GM13977 (cell line): ENCODE measurements around the gene RALGAPA2.

ENCODE experiments used
- DNase-seq: peaks from one replicate; pipeline ENCODE4 v3.0.0; 2012; ENCODE audit warnings: low spot score
- in situ Hi-C: fragments of 300-500 bp; cut with MboI; formaldehyde crosslinking; loops from one replicate; pipeline ENCODE4 v1.12.0; 2022; ENCODE audit warnings: low sequenced_read_pairs, low pct_unique_long_range_greater_than_20kb, mixed read lengths, inconsistent platforms; ENCODE audit not compliant: unreplicated experiment
- TF ChIP-seq, protein P1 (sequence below): IDR thresholded peaks from 2 replicates; pipeline ENCODE4 v1.5.1; 2012; ENCODE audit warnings: mild to moderate bottlenecking, control low read depth; ENCODE audit not compliant: insufficient read depth; ENCODE audit errors: extremely low read depth, missing control alignments

RALGAPA2 gene

DNA sequence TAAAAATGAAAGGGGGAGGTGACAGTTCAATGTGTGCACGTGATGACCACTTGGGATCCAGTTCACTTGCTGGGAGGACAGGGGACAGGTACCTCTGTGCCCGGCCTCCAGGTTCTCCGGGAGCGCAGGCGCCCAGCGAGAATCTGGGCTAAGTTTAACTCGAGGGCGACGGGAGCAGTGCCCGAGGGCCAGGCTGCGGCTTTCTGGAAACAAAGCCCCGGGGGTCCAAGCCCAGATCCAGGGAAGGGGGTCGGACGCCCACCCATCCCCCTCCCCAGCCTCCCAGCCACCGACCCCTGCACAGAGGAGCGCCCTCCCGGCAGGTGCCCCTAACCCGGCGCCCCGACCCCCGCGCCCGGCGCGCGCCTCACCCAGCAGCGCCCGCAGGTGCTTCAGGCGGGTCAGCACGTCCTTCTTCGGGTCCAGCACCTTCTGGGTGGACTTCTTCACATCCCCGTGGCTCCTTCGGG is 405 bp downstream of the RALGAPA2 start:
- DNase-seq: no peak
- TF ChIP-seq, protein P1, sequence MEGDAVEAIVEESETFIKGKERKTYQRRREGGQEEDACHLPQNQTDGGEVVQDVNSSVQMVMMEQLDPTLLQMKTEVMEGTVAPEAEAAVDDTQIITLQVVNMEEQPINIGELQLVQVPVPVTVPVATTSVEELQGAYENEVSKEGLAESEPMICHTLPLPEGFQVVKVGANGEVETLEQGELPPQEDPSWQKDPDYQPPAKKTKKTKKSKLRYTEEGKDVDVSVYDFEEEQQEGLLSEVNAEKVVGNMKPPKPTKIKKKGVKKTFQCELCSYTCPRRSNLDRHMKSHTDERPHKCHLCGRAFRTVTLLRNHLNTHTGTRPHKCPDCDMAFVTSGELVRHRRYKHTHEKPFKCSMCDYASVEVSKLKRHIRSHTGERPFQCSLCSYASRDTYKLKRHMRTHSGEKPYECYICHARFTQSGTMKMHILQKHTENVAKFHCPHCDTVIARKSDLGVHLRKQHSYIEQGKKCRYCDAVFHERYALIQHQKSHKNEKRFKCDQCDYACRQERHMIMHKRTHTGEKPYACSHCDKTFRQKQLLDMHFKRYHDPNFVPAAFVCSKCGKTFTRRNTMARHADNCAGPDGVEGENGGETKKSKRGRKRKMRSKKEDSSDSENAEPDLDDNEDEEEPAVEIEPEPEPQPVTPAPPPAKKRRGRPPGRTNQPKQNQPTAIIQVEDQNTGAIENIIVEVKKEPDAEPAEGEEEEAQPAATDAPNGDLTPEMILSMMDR: no peak
- in situ Hi-C loops: no loop called here

DNA sequence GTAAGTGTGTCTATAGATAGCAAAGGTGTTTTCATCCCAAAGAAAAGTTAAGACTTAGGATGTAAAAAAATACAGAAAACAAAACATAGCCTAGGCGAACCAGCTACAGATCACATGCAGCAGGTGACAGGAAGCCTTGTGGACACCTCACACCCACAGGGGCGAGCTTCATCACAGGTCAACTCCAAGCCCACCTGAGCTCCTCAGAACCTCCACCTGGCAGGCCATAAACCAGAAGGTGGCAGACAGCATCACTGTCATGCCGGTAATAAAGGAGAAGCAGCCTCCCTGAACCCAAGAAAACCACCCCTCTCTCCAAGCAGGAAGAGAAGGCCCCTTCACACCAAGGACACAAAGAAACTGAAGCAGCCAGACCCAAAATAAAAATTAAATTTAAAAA is 1.0 kb downstream of the RALGAPA2 start:
- peak; percentile 31 for DNase-seq
- TF ChIP-seq, protein P1: no peak
- in situ Hi-C loops: no loop called here

DNA sequence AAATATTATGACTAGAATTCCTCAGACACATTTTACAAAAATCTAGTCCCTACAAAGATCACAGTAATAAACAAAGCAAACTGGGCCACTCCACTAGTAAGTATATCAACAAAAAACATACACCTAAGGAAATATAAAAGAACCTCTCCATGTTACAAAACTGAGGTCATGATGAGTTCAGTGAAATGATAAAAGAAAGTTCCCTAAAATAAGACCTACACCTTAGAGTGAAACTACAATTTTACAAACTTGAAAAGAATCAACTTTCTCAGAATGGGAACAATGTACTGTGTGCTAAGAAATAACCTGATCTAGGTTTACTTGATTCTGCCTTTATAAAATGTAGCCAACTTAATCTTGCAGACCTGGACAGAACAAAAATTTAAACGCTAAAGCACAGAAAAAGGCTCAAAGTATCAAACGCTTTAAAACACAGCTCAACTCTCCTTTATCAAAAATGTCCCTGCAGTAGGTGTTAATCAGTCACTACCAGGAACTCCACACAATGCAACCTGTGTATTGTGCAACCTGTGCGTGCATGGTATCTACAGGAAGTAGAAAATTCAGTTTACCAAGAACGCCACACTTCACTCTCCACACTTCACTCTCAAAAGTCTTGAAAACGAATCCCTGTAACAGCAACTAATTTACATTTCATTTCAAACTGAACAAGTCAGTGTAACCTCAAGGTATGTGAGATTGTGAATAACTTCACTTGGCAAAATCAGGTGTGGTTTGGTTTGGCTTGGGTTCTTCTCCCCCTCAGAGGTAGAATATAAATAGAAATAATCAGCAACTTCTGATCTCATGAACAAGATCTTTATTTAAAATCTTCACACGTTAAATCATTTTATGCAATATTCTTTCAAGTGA is 1.8 kb downstream of the RALGAPA2 start:
- in situ Hi-C loops: no loop called here
- TF ChIP-seq, protein P1: no peak
- DNase-seq: peak; percentile 16

DNA sequence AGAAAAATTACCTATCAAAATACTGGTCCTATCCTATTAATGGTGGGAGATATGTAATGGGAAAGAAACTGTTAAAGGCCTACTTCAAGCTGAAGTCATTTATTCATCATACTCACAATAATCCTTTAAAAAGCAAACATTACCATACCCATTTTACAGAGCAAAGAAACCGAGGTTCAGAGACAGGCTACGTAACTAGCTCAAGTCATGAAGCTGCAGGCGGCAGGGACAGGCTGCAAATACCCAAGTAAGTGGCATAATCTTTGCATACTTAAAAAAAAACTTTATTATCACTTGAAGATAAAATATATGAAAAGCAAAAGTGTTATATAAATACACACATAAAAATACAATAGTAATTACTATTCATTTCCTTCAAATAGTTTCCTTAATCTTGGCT is 2.6 kb downstream of the RALGAPA2 start:
- in situ Hi-C loops: no loop called here
- TF ChIP-seq, protein P1: no peak
- DNase-seq: no peak

DNA sequence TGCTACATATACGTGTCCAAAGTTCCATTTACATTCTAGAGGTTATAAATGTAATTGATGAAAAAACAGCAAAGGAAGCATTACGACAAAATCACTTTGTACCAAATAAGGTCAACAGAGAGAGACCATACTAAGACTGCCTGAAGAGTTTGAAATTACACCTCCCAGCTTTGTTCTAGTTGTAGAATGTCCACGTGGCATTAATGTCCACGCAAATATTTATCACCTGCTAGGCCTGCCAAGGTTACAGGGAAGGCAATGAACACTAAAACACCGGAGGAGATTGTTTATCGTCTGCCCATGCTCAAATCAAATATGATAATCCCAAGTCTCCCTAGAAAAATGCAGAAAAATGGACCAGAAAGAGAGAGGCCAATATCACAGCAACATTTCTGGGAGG is 6.2 kb downstream of the RALGAPA2 start:
- in situ Hi-C loops: no loop called here
- TF ChIP-seq, protein P1: no peak
- no peak for DNase-seq

DNA sequence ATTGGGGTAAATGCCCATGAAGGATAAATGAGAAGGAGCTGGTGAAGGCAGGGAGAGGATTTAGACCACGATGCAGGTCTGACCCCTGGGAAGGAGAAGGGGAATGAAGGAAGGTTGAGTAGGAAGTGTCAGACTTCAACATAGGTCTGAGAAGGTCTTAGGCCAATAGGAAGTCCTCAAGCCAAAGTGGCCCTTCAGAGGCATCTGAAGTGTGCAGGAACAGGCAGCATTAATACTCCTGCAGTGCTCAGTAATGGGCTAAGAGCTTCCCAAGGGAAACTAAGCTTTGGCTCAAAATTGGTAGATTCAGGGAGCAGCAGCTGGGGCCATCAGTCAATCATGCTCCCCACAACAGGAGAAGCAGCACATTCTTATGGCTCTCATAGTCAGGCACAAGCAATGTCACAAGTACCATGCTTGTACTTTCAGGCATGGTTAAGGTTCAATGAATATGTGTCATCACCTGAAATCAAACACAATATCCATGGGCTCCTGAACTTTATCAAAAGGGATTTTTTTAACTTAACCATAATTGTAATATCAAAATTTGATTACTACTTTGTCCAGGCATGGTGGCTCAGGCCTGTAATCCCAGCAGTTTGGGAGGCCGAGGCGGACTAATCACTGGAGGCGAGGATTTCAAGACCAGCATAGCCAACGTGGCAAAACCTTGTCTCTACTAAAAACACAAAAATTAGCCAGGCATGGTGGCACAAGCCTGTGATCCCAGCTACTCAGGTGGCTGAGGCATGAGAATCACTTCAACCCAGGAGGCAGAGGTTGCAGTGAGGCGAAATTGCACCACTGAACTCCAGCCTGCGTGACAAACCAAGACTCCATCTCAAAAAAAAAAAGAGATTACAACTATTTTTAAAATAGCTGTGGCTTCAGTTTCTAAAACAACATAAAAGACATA is 9.9 kb downstream of the RALGAPA2 start:
- TF ChIP-seq, protein P1: no peak
- in situ Hi-C loops: no loop called here

More for the DNA sequence above, 9.9 kb downstream of the RALGAPA2 start:
- DNase-seq: no peak
